HEK293 (cell line): ENCODE results near the gene ROBO1.

Experiments used
- CTCF ChIA-PET: fragments of 350-600 bp; formaldehyde crosslinking; extraction: SDS; loops from one replicate; lab custom pipeline; 2021; ENCODE audit warnings: antibody characterized with exemption; lab: Yijun Ruan, JAX
- POLR2A ChIA-PET: fragments of 300-600 bp; formaldehyde crosslinking; extraction: SDS; loops from one replicate; lab custom pipeline; 2020; ENCODE audit warnings: antibody characterized with exemption, inconsistent platforms; lab: Yijun Ruan, JAX
- H3K27ac ChIP-seq: fragments of 200-500 bp; sonication (Bioruptor generic); 2 replicates; pipeline ENCODE4 v1.5.1; 2014; ENCODE audit warnings: low read depth, low read length, control low read depth, inconsistent platforms; ENCODE audit errors: extremely low read depth
- H3K36me3 ChIP-seq, 2 experiments: fragments of 200-500 bp in 1 of 2; sonication (Bioruptor generic) in 1 of 2; 1 replicate in 1 of 2; 2 replicates in 1 of 2; pipeline ENCODE4 v1.5.1; 2014 to 2017; ENCODE audit warnings: inconsistent platforms in 2 of 2, low read length in 2 of 2; ENCODE audit not compliant: control insufficient read depth in 2 of 2, insufficient read depth in 1 of 2
- H3K4me1 ChIP-seq: fragments of 200-500 bp; sonication (Bioruptor generic); 2 replicates; pipeline ENCODE4 v1.5.1; 2014; ENCODE audit warnings: mild to moderate bottlenecking, low read length, inconsistent platforms; ENCODE audit not compliant: control insufficient read depth, insufficient read depth
- H3K4me3 ChIP-seq: 2 replicates; pipeline ENCODE4 v1.5.1; 2011; ENCODE audit warnings: low read depth, mild to moderate bottlenecking, control low read depth, low read length, moderate library complexity
- H3K9me3 ChIP-seq: fragments of 200-500 bp; sonication (Bioruptor generic); 2 replicates; pipeline ENCODE4 v1.5.1; 2014; ENCODE audit warnings: low read depth, low read length, inconsistent platforms; ENCODE audit not compliant: control insufficient read depth, insufficient read depth
- BCL11B ChIP-seq: fragments of 450-650 bp; formaldehyde crosslinking; IDR thresholded peaks from 2 replicates; pipeline ENCODE4 v1.5.1; 2016; ENCODE audit warnings: low read depth, missing biosample characterization, missing genetic modification characterization
- ELK4 ChIP-seq: IDR thresholded peaks from 2 replicates; pipeline ENCODE4 v1.6.1; 2011; ENCODE audit warnings: mild to moderate bottlenecking, low read depth, low read length, borderline replicate concordance
- FEZF1 ChIP-seq: fragments of 450-650 bp; formaldehyde crosslinking; IDR thresholded peaks from 2 replicates; pipeline ENCODE4 v1.5.1; 2016; ENCODE audit warnings: missing biosample characterization, missing genetic modification characterization
- ZBTB10 ChIP-seq: fragments of 450-650 bp; formaldehyde crosslinking; IDR thresholded peaks from 2 replicates; pipeline ENCODE4 v1.5.1; 2016; ENCODE audit warnings: missing biosample characterization, missing genetic modification characterization
- ZNF280C ChIP-seq: fragments of 450-650 bp; formaldehyde crosslinking; IDR thresholded peaks from 2 replicates; pipeline ENCODE4 v1.5.1; 2016; ENCODE audit warnings: missing biosample characterization, missing genetic modification characterization
- ZNF350 ChIP-seq: fragments of 450-650 bp; formaldehyde crosslinking; IDR thresholded peaks from 2 replicates; pipeline ENCODE4 v1.5.0; 2017; ENCODE audit warnings: missing biosample characterization, mild to moderate bottlenecking, missing genetic modification characterization
- ZNF48 ChIP-seq: fragments of 450-650 bp; formaldehyde crosslinking; IDR thresholded peaks from 2 replicates; pipeline ENCODE4 v1.5.1; 2016; ENCODE audit warnings: missing biosample characterization, missing genetic modification characterization
- ZNF544 ChIP-seq: fragments of 450-650 bp; formaldehyde crosslinking; IDR thresholded peaks from 2 replicates; pipeline ENCODE4 v1.5.0; 2017; ENCODE audit warnings: missing biosample characterization, missing genetic modification characterization
- ZNF585B ChIP-seq: fragments of 450-650 bp; formaldehyde crosslinking; IDR thresholded peaks from 2 replicates; pipeline ENCODE4 v1.5.1; 2016; ENCODE audit warnings: missing biosample characterization, missing genetic modification characterization
- ZNF600 ChIP-seq: fragments of 450-650 bp; formaldehyde crosslinking; IDR thresholded peaks from 2 replicates; pipeline ENCODE4 v1.5.1; 2016; ENCODE audit warnings: missing biosample characterization, missing genetic modification characterization
- ZNF768 ChIP-seq: fragments of 450-650 bp; formaldehyde crosslinking; IDR thresholded peaks from 2 replicates; pipeline ENCODE4 v1.5.1; 2018; ENCODE audit warnings: missing biosample characterization, mild to moderate bottlenecking, missing genetic modification characterization
- ZXDB ChIP-seq: fragments of 450-650 bp; formaldehyde crosslinking; IDR thresholded peaks from 2 replicates; pipeline ENCODE4 v1.5.1; 2016; ENCODE audit warnings: missing biosample characterization, missing genetic modification characterization
- TF ChIP-seq, protein P1 (sequence below): fragments of 450-650 bp; formaldehyde crosslinking; IDR thresholded peaks from 2 replicates; pipeline ENCODE4 v1.5.1; 2017; ENCODE audit warnings: missing biosample characterization, missing genetic modification characterization

Gene ROBO1

DNA sequence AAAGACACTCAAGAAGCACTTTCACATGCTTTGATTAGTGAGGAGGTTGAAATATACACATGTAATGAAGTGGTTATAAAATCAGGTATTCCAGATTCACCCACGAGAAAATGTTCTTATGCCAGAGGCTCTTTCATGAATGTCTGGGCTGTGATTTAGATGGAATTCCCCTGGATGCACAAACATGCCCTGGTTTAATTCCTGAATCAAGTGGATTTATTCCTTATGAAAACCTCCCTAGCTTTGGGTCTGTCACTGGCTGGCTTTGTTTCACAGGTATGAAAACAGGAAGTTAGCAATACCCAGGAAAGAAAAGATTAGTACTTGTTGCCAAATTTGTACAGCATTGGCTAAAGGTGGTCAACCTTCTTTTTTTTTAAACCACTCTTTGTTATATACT, 1123.0 kb downstream of the ROBO1 start:
- H3K27ac ChIP-seq, result no peak overlapping the region
- H3K36me3 ChIP-seq, result peaks cover 0 to 22% of the 10 kb centered on the region in 2 experiments; a peak in 1 of 3 replicates
- no peaks in the 10 kb centered on the region for H3K4me1 ChIP-seq
- no peak for TF ChIP-seq ZNF600 (tag by site-specific recombination)
- no peak for TF ChIP-seq BCL11B (tag by site-specific recombination)
- TF ChIP-seq ZNF280C, result no peak
- TF ChIP-seq, protein P1, sequence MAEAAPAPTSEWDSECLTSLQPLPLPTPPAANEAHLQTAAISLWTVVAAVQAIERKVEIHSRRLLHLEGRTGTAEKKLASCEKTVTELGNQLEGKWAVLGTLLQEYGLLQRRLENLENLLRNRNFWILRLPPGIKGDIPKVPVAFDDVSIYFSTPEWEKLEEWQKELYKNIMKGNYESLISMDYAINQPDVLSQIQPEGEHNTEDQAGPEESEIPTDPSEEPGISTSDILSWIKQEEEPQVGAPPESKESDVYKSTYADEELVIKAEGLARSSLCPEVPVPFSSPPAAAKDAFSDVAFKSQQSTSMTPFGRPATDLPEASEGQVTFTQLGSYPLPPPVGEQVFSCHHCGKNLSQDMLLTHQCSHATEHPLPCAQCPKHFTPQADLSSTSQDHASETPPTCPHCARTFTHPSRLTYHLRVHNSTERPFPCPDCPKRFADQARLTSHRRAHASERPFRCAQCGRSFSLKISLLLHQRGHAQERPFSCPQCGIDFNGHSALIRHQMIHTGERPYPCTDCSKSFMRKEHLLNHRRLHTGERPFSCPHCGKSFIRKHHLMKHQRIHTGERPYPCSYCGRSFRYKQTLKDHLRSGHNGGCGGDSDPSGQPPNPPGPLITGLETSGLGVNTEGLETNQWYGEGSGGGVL, result no peak
- TF ChIP-seq ZNF350 (tag by site-specific recombination), result no peak
- no peak for TF ChIP-seq ZNF768 (tag by site-specific recombination)
- H3K4me3 ChIP-seq, result no peak overlapping the region
- ChIA-PET POLR2A (no interaction called here), CTCF (interaction anchor here (0.7 to 2.0 kb wide), 5 partner anchors 368 to 1206 kb away, joined by 4 to 5 read pairs (median 4); no protein-coding TSS in a partner anchor)
- no peaks in the 10 kb centered on the region for H3K9me3 ChIP-seq

DNA sequence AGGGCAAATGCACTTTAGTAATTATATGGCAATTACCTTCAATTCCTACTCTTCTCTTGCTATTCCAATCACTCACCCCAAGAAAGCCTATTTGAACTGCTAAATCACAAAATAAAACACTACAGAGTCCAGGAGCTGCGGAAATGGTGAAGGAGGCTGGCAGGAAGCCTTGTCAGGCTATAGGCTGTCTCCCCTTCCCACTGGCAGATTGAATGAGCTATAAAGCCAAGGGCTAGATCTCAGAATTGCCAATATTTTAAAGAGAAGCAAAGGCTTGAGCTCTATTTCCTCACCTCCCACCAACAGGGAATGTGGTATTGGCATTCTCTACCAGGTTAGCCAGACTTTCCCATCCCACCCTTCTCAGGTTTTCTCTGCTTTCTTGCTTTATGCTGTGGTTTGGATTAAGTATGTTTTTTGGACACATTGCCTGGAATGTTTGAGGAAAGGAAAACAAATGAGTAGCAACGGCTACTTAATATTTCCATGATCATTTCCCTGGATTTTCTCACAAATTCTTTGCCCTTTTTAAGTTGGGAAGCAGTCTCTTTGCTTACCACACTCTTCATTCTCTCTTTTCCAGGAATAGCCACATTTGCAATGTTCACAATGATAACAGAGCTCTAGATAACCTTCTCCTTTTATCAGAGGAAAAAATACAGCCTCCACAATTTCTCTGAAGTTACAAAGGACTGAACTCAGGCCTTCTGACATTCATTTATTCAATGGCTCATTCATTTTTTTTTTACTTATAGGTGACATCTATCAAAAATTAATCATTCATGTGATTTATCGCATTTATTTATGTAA, 1125.4 kb downstream of the ROBO1 start:
- CTCF ChIA-PET, result interaction anchor here (0.6 to 1.0 kb wide), 3 partner anchors 20 to 364 kb away, joined by 3 to 6 read pairs (median 4); no protein-coding TSS in a partner anchor

More for the DNA sequence above, 1125.4 kb downstream of the ROBO1 start:
- no peaks in the 10 kb centered on the region for H3K9me3 ChIP-seq
- POLR2A ChIA-PET, result no interaction called here
- TF ChIP-seq ZBTB10 (no peak), ELK4 (no peak), ZXDB (no peak), ZNF585B (no peak), ZNF544 (tag by site-specific recombination) (no peak), ZNF48 (tag by site-specific recombination) (no peak), FEZF1 (tag by site-specific recombination) (no peak)
- TF ChIP-seq, all 188 proteins: peak for 0
- Histone ChIP-seq H3K36me3 (peaks cover 0 to 26% of the 10 kb centered on the region in 2 experiments; a peak in 2 of 3 replicates), H3K27ac (no peak overlapping the region), H3K4me1 (no peaks in the 10 kb centered on the region), H3K4me3 (no peak overlapping the region)
